Keratinocyte (primary cell): ENCODE data around the gene MPPED1.

ENCODE experiments used
- CTCF ChIP-seq, 3 experiments: IDR thresholded peaks in 1 of 3; conservative IDR thresholded peaks in 1 of 3; optimal IDR thresholded peaks in 1 of 3; 2 replicates in 2 of 3; 3 replicates in 1 of 3; pipeline versions ENCODE3 to v1.5.1; 2011; ENCODE audit warnings: low read length in 3 of 3, mild to moderate bottlenecking in 3 of 3, moderate library complexity in 2 of 3, control low read depth in 1 of 3, inconsistent platforms in 1 of 3; ENCODE audit not compliant: insufficient read depth in 2 of 3; ENCODE audit errors: extremely low read depth in 1 of 3
- EZH2 ChIP-seq: IDR thresholded peaks from one replicate; pipeline ENCODE4 v1.6.1; 2012; ENCODE audit warnings: inconsistent platforms, mild to moderate bottlenecking, low read length, moderate library complexity

GRCh38 chr22:43533656-43534428, 122.0 kb downstream of the MPPED1 start:
- TF ChIP-seq CTCF (optimal IDR thresholded peaks at IDR 0.05 in 1 of 3, IDR thresholded peaks at IDR 0.05 in 1 of 3, conservative IDR thresholded peaks at IDR 0.05 in 1 of 3; ENCODE audit: extremely low read depth in 1 of 3, insufficient read depth in 2 of 3, low read length in 3 of 3): no peak
- no peak for TF ChIP-seq EZH2
